Cardiac muscle cell (in vitro differentiated cells and primary cell): ENCODE measurements around the gene WSCD2. TPM values are rescaled to one million over a fixed set of nuclear protein-coding genes. Genes with fewer than 3 reads are reported as not detected.

ENCODE experiments used
- DNase-seq, 2 donors: peaks; one replicate each; pipeline versions ENCODE4 v3.0.0 to v3.0.0-alpha.2; 2010 to 2017; ENCODE audit warnings: low read depth in 1 of 2, low spot score in 1 of 2
- H3K27ac ChIP-seq: fragments of 200-600 bp; sonication (generic); 2 replicates; pipeline ENCODE4 v1.5.1; 2016
- H3K27me3 ChIP-seq: fragments of 200-600 bp; sonication (generic); 2 replicates; pipeline ENCODE4 v1.6.0; 2016; ENCODE audit warnings: control low read depth
- H3K36me3 ChIP-seq: fragments of 200-600 bp; sonication (generic); 2 replicates; pipeline ENCODE4 v1.5.1; 2016; ENCODE audit warnings: control low read depth
- H3K4me1 ChIP-seq: fragments of 200-600 bp; sonication (generic); 2 replicates; pipeline ENCODE4 v1.8.1; 2017; ENCODE audit warnings: low read depth, mild to moderate bottlenecking, mixed run types
- H3K4me3 ChIP-seq: fragments of 200-600 bp; sonication (generic); 2 replicates; pipeline ENCODE4 v1.5.1; 2016; ENCODE audit warnings: mild to moderate bottlenecking
- H3K9me3 ChIP-seq: fragments of 200-600 bp; sonication (generic); 2 replicates; pipeline ENCODE4 v1.5.1; 2017; ENCODE audit warnings: low read depth, mild to moderate bottlenecking, control low read depth
- polyA plus RNA-seq: library from polyadenylated mRNA; unstranded; fragments of >200 nt; fragmentation: Nextera tagmentation; extraction: Ambion mirVana; gene quantifications from 2 replicates; pipeline ENCODE4 v1.2.1, GENCODE V29; 2016
- total RNA-seq: library from RNA; depleted of rRNA; stranded (reverse); fragments of >200 nt; gene quantifications from 2 replicates; pipeline ENCODE4 v1.2.3, GENCODE V29; 2016
- TF ChIP-seq, protein P1 (sequence below): IDR thresholded peaks from 2 replicates; pipeline ENCODE4 v1.5.1; 2012; ENCODE audit warnings: low read depth, mild to moderate bottlenecking, low read length

WSCD2 gene
- total and polyA plus RNA-seq, 2 experiments from 2014 or later = 7.0 to 7.1 TPM

DNA sequence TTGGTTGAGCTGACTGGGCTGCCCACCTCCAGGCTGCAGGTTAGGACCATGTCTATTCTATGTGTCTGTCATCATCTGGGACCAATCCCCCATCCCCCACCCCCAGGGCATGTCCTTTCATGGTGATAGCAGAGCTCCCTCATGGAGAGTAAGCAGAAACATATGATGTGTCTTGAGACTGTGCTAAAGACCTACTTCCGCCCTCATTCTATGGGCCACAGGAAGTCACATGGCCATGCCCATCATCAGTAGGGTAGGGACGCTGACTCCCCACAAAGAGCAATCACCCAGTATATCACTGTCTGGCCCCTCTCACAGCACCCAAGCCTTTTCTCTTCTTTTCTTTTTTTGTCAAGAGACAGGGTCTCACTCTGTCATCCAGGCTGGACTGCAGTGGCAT, 110.3 kb downstream of the WSCD2 start:
- Histone ChIP-seq H3K27me3 (no peaks in the 10 kb centered on the region), H3K4me3 (no peak overlapping the region), H3K27ac (no peak overlapping the region), H3K36me3 (no peaks in the 10 kb centered on the region), H3K4me1 (no peaks in the 10 kb centered on the region), H3K9me3 (no peaks in the 10 kb centered on the region)
- DNase-seq = no peak
- TF ChIP-seq, protein P1, sequence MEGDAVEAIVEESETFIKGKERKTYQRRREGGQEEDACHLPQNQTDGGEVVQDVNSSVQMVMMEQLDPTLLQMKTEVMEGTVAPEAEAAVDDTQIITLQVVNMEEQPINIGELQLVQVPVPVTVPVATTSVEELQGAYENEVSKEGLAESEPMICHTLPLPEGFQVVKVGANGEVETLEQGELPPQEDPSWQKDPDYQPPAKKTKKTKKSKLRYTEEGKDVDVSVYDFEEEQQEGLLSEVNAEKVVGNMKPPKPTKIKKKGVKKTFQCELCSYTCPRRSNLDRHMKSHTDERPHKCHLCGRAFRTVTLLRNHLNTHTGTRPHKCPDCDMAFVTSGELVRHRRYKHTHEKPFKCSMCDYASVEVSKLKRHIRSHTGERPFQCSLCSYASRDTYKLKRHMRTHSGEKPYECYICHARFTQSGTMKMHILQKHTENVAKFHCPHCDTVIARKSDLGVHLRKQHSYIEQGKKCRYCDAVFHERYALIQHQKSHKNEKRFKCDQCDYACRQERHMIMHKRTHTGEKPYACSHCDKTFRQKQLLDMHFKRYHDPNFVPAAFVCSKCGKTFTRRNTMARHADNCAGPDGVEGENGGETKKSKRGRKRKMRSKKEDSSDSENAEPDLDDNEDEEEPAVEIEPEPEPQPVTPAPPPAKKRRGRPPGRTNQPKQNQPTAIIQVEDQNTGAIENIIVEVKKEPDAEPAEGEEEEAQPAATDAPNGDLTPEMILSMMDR = no peak

DNA sequence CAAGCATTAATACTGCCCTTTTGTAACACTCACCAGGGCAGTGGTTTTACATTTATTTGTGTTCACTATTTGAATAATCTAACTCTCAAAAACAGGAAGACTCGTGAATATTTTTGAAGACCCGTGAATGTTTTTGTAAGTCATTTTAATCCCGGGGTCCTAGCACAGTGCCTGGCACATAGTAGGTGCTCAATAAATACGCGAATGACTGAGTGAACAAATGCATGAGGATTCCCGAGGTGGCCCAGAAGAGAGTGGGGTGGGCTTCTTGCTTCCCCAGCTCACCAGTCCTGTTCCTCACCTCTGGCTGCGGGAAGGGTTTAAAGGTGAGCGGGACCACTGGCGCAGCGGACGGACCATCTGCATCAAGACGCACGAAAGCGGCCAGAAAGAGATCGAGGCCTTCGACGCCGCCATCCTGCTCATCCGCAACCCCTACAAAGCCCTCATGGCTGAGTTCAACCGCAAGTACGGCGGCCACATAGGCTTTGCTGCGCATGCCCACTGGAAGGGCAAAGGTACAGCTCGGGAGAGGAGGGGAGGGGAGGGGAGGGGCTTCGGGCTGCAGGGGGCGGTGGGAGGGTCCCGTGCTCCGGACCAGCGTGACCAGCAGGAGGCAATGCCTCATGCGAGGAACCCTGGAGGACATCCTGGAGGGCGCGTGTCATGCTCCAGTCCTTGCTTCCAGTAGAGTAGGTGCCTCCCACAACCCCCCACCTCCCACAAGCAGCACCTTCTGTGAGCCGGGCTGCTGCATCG, 111.1 kb downstream of the WSCD2 start:
- H3K4me3 ChIP-seq = no peak overlapping the region
- TF ChIP-seq, protein P1 = no peak
- H3K36me3 ChIP-seq = no peaks in the 10 kb centered on the region
- H3K9me3 ChIP-seq = no peaks in the 10 kb centered on the region
- no peak for DNase-seq
- H3K27ac ChIP-seq = no peak overlapping the region
- H3K4me1 ChIP-seq = no peaks in the 10 kb centered on the region
- no peaks in the 10 kb centered on the region for H3K27me3 ChIP-seq

DNA sequence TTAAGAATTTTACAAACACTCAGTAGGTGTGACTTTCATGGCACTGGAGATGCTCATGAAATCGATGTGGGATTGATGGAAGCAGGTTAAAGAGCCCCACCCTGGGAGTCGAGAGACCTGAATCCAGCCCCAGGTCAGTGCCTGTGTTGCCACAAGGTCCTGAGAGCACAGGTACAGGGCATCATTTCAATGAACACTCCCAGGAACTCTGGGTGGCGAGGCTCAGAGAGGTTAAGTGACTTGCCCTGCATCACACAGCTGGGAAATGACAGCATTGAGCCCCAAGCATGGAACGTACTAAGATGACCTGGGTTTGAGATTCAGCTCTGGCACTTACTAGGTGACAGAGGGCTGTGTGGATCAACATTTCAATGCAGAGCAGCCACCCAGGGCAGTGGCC, 111.8 kb downstream of the WSCD2 start:
- TF ChIP-seq, protein P1 = no peak
- no peaks in the 10 kb centered on the region for H3K9me3 ChIP-seq

DNA sequence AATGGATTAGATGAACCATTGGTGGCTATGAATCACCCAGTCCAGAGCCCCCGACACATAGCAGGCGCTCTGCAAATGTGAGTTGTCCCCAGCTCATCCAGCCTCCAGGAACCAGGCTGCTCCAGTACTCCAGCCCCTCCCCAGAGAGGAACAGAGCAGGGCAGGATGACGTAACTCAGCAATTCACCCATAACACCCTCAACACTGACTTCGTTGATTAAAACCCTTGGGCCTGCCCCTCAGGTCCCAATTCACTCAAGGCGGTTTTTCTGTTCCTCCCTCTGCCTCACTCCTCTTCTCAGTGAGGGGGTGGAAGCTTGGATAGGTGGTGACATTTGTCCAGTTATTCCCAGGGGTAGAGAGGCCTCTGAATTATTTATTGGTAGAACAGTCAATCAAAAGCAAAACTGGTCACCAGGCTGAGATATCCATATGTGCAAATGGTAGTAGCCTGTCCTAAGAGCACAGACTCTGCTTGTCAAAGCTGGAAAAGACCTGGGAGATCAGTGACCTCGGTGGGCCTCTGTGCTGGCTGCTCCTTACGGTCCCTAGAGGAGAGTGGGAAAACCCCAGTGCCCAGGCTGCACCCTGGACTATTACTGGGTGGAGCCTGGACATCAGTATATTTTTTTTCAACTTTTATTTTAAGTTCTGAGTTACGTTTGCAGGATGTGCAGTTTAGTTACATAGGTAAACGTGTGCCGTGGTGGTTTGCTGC, 113.1 kb downstream of the WSCD2 start:
- Histone ChIP-seq H3K27ac (no peak overlapping the region), H3K4me1 (no peaks in the 10 kb centered on the region), H3K4me3 (no peak overlapping the region), H3K9me3 (no peaks in the 10 kb centered on the region), H3K27me3 (no peaks in the 10 kb centered on the region), H3K36me3 (no peaks in the 10 kb centered on the region)
- TF ChIP-seq, protein P1 = no peak
- DNase-seq = no peak

More for the DNA sequence above, 111.8 kb downstream of the WSCD2 start:
- Histone ChIP-seq H3K36me3 (no peaks in the 10 kb centered on the region), H3K27ac (no peak overlapping the region), H3K27me3 (no peaks in the 10 kb centered on the region), H3K4me1 (no peaks in the 10 kb centered on the region), H3K4me3 (no peak overlapping the region)
- DNase-seq = no peak

DNA sequence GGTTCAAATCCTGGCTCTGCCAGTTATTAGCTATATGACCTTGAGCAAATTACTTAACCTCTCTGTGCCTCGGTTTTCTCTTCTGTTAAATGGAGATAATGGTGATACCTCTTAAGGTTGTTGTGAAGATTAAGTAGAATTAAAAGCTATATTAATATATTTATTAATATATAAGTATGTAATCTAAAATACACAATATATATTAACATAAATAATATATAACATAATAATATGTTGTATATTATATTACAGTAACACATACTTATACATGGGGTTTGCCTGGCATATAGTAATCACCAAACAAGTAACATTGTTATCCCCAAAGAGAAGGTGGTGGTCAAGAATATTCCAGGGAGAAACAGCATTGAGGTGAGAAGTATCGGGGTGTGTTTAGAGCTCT, 118.0 kb downstream of the WSCD2 start:
- Histone ChIP-seq H3K27me3 (no peaks in the 10 kb centered on the region), H3K9me3 (no peaks in the 10 kb centered on the region), H3K36me3 (no peaks in the 10 kb centered on the region), H3K4me3 (no peak overlapping the region), H3K27ac (no peak overlapping the region), H3K4me1 (no peaks in the 10 kb centered on the region)
- TF ChIP-seq, protein P1 = no peak
- DNase-seq = no peak
